GM18873 (cell line): ENCODE measurements around the gene HRH1.
"Not testable (repeated sequence)": the region's sequence is repeated elsewhere in the genome, so short reads cannot be mapped to it uniquely, and the experiment has no call there.

Source experiments
- ATAC-seq: cut with Tn5 transposase; IDR thresholded peaks from one replicate; pipeline ENCODE4 v1.9.1; 2021; ENCODE audit warnings: mild to moderate bottlenecking, moderate library complexity, moderate number of reproducible peaks; ENCODE audit not compliant: unreplicated experiment, low FRiP score

Gene HRH1

DNA sequence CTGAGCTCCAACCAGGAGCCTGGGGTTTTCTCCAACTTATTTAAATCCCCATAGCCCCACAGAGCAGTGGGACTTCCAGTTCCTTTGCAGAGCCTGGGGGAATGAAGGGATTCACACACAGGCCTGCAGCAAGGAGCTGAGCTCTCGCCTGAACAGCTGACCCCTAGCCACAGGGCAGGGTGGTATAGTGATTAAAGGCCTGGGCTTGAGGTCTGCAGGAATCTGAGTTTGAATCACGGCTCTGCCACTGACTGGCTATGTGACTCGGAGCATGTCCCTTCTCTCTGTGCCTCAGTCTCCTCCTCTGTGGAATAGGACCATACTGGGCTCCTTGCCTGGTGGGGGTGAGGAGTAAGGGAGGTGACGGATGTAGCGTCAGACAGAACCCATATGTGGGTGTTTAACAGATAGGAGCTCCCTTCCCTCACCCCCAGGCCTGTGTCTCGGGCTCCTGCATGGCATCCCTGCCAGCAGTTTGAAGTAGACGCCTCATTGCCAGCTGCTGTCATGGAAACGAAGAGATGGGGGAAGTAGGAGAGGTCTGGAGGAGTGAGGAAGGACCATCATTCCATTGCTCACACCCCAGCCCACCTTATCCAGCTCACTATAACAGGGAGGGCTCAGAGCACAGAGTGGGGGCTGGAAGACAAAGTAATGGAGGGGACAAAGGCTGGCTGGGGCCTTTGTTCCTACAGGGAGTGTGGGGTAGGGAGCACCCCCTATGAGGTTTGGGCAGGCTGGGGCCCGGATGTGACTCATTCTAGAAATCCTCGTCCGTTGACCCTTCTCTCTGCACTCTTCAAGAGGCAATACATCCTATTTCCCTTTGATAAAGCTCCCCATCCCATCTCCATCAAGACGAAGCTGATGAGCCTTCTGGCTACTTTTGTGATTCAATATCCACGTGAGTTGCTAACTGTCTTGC is 14.8 kb downstream of the HRH1 start:
- no peak for ATAC-seq

DNA sequence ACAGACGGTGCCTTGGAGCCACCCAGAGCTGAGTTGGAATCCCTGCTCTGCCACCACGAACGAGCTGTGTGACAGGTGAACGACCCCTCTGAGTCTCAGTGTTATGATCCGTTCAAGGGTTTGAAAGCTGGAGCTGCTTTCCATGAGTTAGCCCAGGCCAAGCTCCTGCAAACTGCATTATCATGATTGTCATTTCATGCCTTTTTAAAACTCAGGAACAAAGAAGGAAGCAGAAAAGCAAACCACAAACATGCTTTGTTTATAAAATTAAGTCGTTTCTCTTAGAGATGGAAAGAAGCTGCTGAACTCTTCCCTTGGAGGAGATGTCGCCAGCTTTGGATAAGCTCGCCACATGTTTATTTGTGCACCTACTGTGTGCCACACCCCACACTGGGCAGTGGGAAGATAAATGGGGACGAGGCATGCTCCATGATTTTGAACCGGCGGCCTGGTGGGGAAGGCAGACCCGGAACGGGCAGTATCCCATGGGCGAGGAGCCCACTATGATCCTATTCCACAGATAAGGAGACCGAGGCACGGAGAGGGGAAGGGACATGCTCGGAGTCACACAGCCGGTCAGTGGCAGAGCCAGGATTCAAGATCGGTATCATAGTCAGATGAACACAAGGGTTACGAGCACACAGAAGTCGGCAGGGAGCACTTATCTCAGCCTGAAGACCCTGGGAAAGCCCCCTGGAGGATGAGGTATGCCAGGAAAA is 15.9 kb downstream of the HRH1 start:
- no peak for ATAC-seq

- ATAC-seq, result no peak
Measured at GRCh38 chr3:11172096-11172690, 17.9 kb downstream of the HRH1 start.

GRCh38 chr3:11173828-11174465 is 19.7 kb downstream of the HRH1 start:
- no peak for ATAC-seq

DNA sequence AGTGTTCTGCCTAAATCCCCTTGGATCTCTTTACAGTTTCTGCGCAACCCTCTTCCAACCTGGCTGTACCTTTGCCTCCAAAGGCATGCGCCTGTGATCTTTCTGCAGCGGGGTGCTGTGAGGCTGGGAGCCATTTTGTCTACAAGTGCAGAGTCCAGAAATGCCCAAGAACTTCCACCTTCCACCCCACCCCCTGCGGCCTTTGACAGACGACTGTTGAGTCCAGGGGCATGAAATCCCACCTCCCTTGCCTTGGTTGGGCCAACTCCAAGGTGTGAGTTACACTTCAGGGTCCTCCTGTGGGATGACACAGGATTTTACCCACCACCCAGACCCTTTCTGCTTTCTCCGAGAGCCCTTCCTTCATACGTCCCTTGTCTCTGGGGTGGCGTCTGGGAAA is 24.1 kb downstream of the HRH1 start:
- no peak for ATAC-seq

GRCh38 chr3:11184328-11184969 is 30.2 kb downstream of the HRH1 start:
- not testable (repeated sequence) for ATAC-seq

- ATAC-seq, result no peak
Measured at GRCh38 chr3:11185144-11185543, 30.9 kb downstream of the HRH1 start.

DNA sequence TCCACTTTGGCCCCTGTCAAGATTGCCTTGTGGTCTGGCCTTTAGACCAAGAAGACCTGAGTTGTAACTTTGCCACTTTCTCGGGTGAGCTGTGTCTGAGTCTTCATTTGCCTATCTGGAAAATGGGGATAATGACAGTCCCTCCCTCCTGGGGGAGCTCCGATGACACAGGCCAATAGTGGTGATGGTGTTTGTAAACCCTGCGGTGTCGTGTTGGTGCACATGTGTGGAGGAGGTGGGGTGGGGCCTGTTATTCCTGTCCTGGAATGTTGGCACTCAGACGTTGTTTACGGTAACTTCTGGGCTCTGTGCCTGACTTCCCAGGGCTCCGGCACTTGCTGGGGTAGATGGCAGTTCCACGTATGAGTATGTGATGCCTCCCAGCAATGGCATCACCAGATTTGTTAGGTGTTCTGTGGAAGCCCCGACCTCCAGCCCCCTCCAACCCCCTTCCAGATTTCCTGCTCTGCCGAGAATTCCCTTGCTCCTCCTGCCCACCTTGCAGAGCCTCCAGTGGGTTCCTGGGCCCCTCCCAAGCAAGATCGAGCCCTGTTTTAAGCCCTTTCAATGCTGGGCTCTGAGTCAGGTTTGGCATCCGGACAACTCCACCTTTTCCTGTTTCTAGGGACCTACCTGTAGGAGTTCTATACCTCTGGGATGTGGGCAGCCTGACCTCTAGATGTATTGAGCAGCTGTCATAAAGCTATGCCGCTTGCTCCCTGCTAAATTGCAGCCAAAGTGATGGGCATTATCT is 31.4 kb downstream of the HRH1 start:
- ATAC-seq, result no peak

GRCh38 chr3:11186318-11186692 is 32.0 kb downstream of the HRH1 start:
- ATAC-seq, result no peak

GRCh38 chr3:11186771-11187191 is 32.5 kb downstream of the HRH1 start:
- no peak for ATAC-seq

- no peak for ATAC-seq
Measured at GRCh38 chr3:11187681-11188080, 33.4 kb downstream of the HRH1 start.

DNA sequence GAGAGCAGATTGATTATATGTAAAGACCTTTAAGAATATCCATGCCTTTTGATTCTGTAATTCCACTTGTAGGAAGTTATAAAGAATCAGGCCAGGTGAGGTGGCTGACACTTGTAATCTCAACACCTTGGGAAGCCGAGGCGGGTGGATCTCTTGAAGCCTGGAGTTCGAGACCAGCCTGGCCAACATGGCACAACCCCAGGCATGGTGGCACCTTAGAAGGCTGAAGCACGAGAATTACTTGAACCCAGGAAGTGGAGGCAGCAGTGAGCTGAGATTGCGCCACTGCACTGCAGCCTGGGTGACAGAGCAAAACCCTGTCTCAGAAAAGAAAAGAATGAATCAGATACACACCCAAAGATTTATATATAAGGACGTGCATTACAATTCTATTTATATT is 33.9 kb downstream of the HRH1 start:
- ATAC-seq, result no peak

- no peak for ATAC-seq
Measured at GRCh38 chr3:11195201-11195600, 40.9 kb downstream of the HRH1 start.

GRCh38 chr3:11195721-11196332 is 41.5 kb downstream of the HRH1 start:
- ATAC-seq, result no peak

- ATAC-seq, result no peak
Measured at GRCh38 chr3:11197484-11197883, 43.2 kb downstream of the HRH1 start.

DNA sequence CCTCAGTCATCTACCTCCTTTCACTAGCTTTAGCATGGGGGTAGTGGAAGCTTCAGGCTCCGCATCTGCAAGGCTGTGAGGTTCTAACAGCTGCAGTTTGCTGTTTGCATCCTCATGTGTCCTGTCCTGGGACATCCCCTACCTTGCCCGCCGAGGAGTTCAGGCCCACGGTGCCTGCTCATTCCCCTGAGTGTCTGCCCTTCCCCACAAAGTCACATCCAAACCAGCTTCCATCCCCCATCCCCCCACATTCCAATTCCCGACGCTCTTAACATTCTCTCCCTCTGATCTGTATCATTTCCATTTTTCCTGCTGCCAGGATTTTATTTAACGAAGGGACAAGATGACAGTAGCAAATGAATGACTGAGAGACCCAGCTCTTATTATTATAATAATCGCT is 43.8 kb downstream of the HRH1 start:
- ATAC-seq, result no peak

DNA sequence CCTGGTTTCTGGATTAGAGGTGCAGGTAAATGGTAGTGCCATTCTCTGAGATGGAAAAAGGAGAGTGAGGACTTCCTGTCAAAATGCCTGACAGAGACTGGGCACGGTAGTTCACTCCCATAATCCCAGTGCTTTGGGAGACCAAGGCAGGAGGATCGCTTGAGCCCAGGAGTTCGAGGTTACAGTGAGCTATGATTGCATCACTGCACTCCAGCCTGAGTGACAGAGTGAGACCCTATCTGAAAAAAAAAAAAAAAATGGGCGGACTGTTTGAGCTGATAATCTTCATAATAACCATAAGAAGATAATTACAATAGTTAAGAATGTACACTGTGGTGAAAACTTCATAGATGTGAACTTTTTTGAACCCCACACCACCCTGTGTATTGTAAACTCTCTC is 44.2 kb downstream of the HRH1 start:
- ATAC-seq, result no peak

GRCh38 chr3:11199902-11200845 is 45.9 kb downstream of the HRH1 start:
- no peak for ATAC-seq
